K562 (cell line): ENCODE measurements around the gene CLIP2. TPM values are rescaled to one million over a fixed set of nuclear protein-coding genes. Genes with fewer than 3 reads are reported as not detected.

ENCODE experiments used
- ATAC-seq: fragments of 200-7000 bp; cut with Tn5 transposase; 3 replicates; pipeline ENCODE4 v1.9.1; 2020; ENCODE audit warnings: moderate library complexity
- BruUV-seq: library from RNA; stranded (reverse); fragments of 400-500 nt; replicated peaks from 2 replicates; lab custom pipeline; 2021; lab: Mats Ljungman, UMichigan
- CTCF ChIA-PET: fragments of 300-600 bp; formaldehyde crosslinking; extraction: SDS; loops from one replicate; lab custom pipeline; 2021; ENCODE audit warnings: low intra/inter-chr PET ratio; lab: Yijun Ruan, JAX
- POLR2A ChIA-PET: fragments of 300-600, 350-650 bp; sonication (Branson Sonifier 250); formaldehyde crosslinking; extraction: SDS; loops from one replicate; lab custom pipeline; 2021; ENCODE audit warnings: antibody characterized with exemption, inconsistent platforms; lab: Yijun Ruan, JAX
- DNase-seq, 4 experiments: peaks; one replicate each; pipeline versions ENCODE4 v3.0.0 to v3.0.0-alpha.2; 2011 to 2018; ENCODE audit warnings: low spot score in 3 of 4, mixed read lengths in 3 of 4; ENCODE audit errors: extremely low read depth in 1 of 4
- FAIRE-seq: peaks from 2 replicates; lab custom pipeline; 2011; peaks lifted over from hg19 to GRCh38; lab: Jason Lieb, UNC
- H2AFZ ChIP-seq: 2 replicates; pipeline ENCODE4 v1.6.0; 2011; ENCODE audit warnings: low read depth, low read length, control low read depth, inconsistent platforms
- H3K27ac ChIP-seq: fragments of 200-600 bp; 3 replicates; pipeline ENCODE4 v1.8.0; 2011; ENCODE audit warnings: low read depth, mild to moderate bottlenecking, control low read depth, inconsistent platforms, low read length, moderate library complexity, mixed read lengths; ENCODE audit errors: extremely low read depth
- H3K27me3 ChIP-seq, 2 experiments: fragments of 300-600 bp in 1 of 2; 2 replicates in 1 of 2; 3 replicates in 1 of 2; pipeline versions ENCODE4 v1.6.0 to v1.8.0; 2011; ENCODE audit warnings: inconsistent platforms in 2 of 2, low read length in 2 of 2, mild to moderate bottlenecking in 1 of 2, mixed read lengths in 1 of 2, moderate library complexity in 1 of 2; ENCODE audit not compliant: control insufficient read depth in 2 of 2, insufficient read depth in 2 of 2
- H3K36me3 ChIP-seq: fragments of 300-600 bp; 3 replicates; pipeline ENCODE4 v1.8.0; 2011; ENCODE audit warnings: mild to moderate bottlenecking, low read length, inconsistent platforms; ENCODE audit not compliant: control insufficient read depth, insufficient read depth
- H3K4me1 ChIP-seq, 2 experiments: fragments of 200-600 bp in 1 of 2; replicated peaks in 1 of 2; 2 replicates in 1 of 2; 3 replicates in 1 of 2; pipeline versions ENCODE4 v1.5.1 to v1.8.0; 2011; ENCODE audit warnings: inconsistent platforms in 2 of 2, low read length in 2 of 2, mild to moderate bottlenecking in 1 of 2, mixed read lengths in 1 of 2, moderate library complexity in 1 of 2; ENCODE audit not compliant: control insufficient read depth in 2 of 2, insufficient read depth in 2 of 2
- H3K4me2 ChIP-seq: 2 replicates; pipeline ENCODE4 v1.6.1; 2011; ENCODE audit warnings: low read length, control low read depth, inconsistent platforms, mixed read lengths; ENCODE audit not compliant: insufficient read depth
- H3K4me3 ChIP-seq: fragments of 200-600 bp; sonication (generic), shearing (Covaris generic); 2 replicates; pipeline ENCODE4 v1.5.1; 2016; ENCODE audit warnings: control low read depth, inconsistent platforms
- H3K79me2 ChIP-seq: fragments of 200-600 bp; 3 replicates; pipeline ENCODE4 v1.8.0; 2011; ENCODE audit warnings: low read length, inconsistent platforms; ENCODE audit not compliant: control insufficient read depth, insufficient read depth
- H3K9ac ChIP-seq, 2 experiments: 2 replicates each; pipeline versions ENCODE4 v1.6.0 to v1.6.1; 2011; ENCODE audit warnings: low read depth in 2 of 2, low read length in 2 of 2, control low read depth in 1 of 2, inconsistent platforms in 1 of 2, mild to moderate bottlenecking in 1 of 2, mixed read lengths in 1 of 2; ENCODE audit not compliant: insufficient read depth in 1 of 2
- H3K9me1 ChIP-seq: one replicate; pipeline ENCODE4 v1.6.0; 2011; ENCODE audit warnings: inconsistent platforms, mild to moderate bottlenecking, low read length, moderate library complexity; ENCODE audit not compliant: control insufficient read depth, insufficient read depth
- H3K9me3 ChIP-seq: replicated peaks from 2 replicates; pipeline ENCODE4 v1.5.1; 2011; ENCODE audit warnings: low read depth, low read length, inconsistent platforms; ENCODE audit not compliant: control insufficient read depth, insufficient read depth
- H4K20me1 ChIP-seq: replicated peaks from 2 replicates; pipeline ENCODE4 v1.6.1; 2011; ENCODE audit warnings: low read length, inconsistent platforms, mixed read lengths; ENCODE audit not compliant: control insufficient read depth, insufficient read depth
- ADNP ChIP-seq: fragments of 200-800 bp; sonication (Bioruptor generic); IDR thresholded peaks from 2 replicates; pipeline ENCODE4 v1.6.1; 2016; ENCODE audit warnings: missing genetic modification characterization, missing compliant biosample characterization
- CBX5 ChIP-seq: IDR thresholded peaks from 2 replicates; pipeline ENCODE4 v1.6.1; 2014; ENCODE audit warnings: low read depth, borderline replicate concordance
- GABPB2 ChIP-seq: fragments of 250-450 bp; sonication (Bioruptor Pico); conservative IDR thresholded peaks from 2 replicates; pipeline ENCODE4 v1.5.1; 2021; ENCODE audit warnings: mild to moderate bottlenecking
- IRF9 ChIP-seq: fragments of 450-650 bp; IDR thresholded peaks from 2 replicates; pipeline ENCODE4 v1.6.1; 2016; ENCODE audit warnings: missing biosample characterization, missing genetic modification characterization
- KAT8 ChIP-seq: fragments of 450-650 bp; IDR thresholded peaks from 2 replicates; pipeline ENCODE4 v1.6.1; 2016; ENCODE audit warnings: low read depth, mild to moderate bottlenecking
- KDM1A ChIP-seq, 2 experiments: fragments of 450-650 bp; IDR thresholded peaks; 2 replicates each; pipeline ENCODE4 v1.6.1; 2016; ENCODE audit warnings: mild to moderate bottlenecking in 2 of 2
- NFE2L1 ChIP-seq: fragments of 450-650 bp; IDR thresholded peaks from 2 replicates; pipeline ENCODE4 v1.6.1; 2016; ENCODE audit warnings: missing genetic modification characterization, low read depth, mild to moderate bottlenecking, missing compliant biosample characterization, moderate library complexity, borderline replicate concordance
- NR3C1 ChIP-seq: sonication (generic); formaldehyde crosslinking; IDR thresholded peaks from 2 replicates; pipeline ENCODE4 v1.8.1; 2022; ENCODE audit warnings: missing genetic modification reagents
- PCBP2 ChIP-seq: fragments of 200-400 bp; formaldehyde crosslinking; IDR thresholded peaks from 2 replicates; pipeline ENCODE4 v1.6.1; 2018; ENCODE audit warnings: low read length, low read depth, mild to moderate bottlenecking, moderate library complexity; ENCODE audit not compliant: poor library complexity, severe bottlenecking
- RB1 ChIP-seq: fragments of 450-650 bp; IDR thresholded peaks from 2 replicates; pipeline ENCODE4 v1.6.1; 2017; ENCODE audit warnings: low read depth, mild to moderate bottlenecking
- SETDB1 ChIP-seq: IDR thresholded peaks from one replicate; pipeline ENCODE4 v1.6.1; 2012; ENCODE audit warnings: low read length, control low read depth, inconsistent platforms
- SP1 ChIP-seq: sonication (generic); formaldehyde crosslinking; IDR thresholded peaks from 2 replicates; pipeline ENCODE4 v1.8.1; 2022; ENCODE audit warnings: mild to moderate bottlenecking, missing genetic modification reagents
- STAT5A ChIP-seq: IDR thresholded peaks from 2 replicates; pipeline ENCODE4 v1.6.1; 2012; ENCODE audit warnings: low read length, inconsistent platforms, borderline replicate concordance
- TAF15 ChIP-seq: fragments of 200-400 bp; formaldehyde crosslinking; IDR thresholded peaks from 2 replicates; pipeline ENCODE4 v1.6.1; 2017; ENCODE audit warnings: mild to moderate bottlenecking, low read depth, low read length, moderate library complexity
- XRCC5 ChIP-seq: fragments of 200-400 bp; formaldehyde crosslinking; IDR thresholded peaks from 2 replicates; pipeline ENCODE4 v1.6.1; 2017; ENCODE audit warnings: low read depth, mild to moderate bottlenecking, low read length
- ZKSCAN1 ChIP-seq: fragments of 150-350 bp; IDR thresholded peaks from 2 replicates; pipeline ENCODE4 v1.6.1; 2016; ENCODE audit warnings: low read depth, low read length
- ZNF146 ChIP-seq: IDR thresholded peaks from one replicate; pipeline ENCODE4 v1.6.1; 2018; ENCODE audit warnings: missing compliant biosample characterization; ENCODE audit not compliant: unreplicated experiment
- ZNF253 ChIP-seq: fragments of 250-450 bp; sonication (Bioruptor Pico); conservative IDR thresholded peaks from 2 replicates; pipeline ENCODE4 v1.6.1; 2021; ENCODE audit warnings: mild to moderate bottlenecking
- ZNF263 ChIP-seq: sonication (generic); formaldehyde crosslinking; IDR thresholded peaks from 2 replicates; pipeline ENCODE4 v1.8.0; 2022; ENCODE audit warnings: mild to moderate bottlenecking, missing genetic modification reagents, borderline replicate concordance
- ZNF282 ChIP-seq: sonication (generic); formaldehyde crosslinking; IDR thresholded peaks from 2 replicates; pipeline ENCODE4 v1.8.1; 2023; ENCODE audit warnings: missing genetic modification reagents
- ZNF445 ChIP-seq: fragments of 250-450 bp; sonication (Bioruptor Pico); IDR thresholded peaks from 2 replicates; pipeline ENCODE4 v1.4.0; 2020; ENCODE audit warnings: low read depth, mild to moderate bottlenecking, moderate library complexity
- ZNF695 ChIP-seq: fragments of 450-650 bp; formaldehyde crosslinking; IDR thresholded peaks from 2 replicates; pipeline ENCODE4 v1.4.0; 2020; ENCODE audit warnings: mild to moderate bottlenecking, moderate library complexity
- WGBS: fragments of 100-300 bp; shearing (Covaris generic); methylation state at CpG from one replicate; pipeline ENCODE4 v1.1.6; 2016; ENCODE audit warnings: low coverage, mixed read lengths; ENCODE audit not compliant: insufficient coverage; ENCODE audit errors: missing lambda C conversion rate; 5-methylcytosine and 5-hydroxymethylcytosine counted together
- in situ Hi-C: fragments of 300-500 bp; cut with MboI; formaldehyde crosslinking; loops from 4 replicates; pipeline ENCODE4 v1.15.0; 2018; ENCODE audit warnings: inconsistent platforms, mixed read lengths
- intact Hi-C: fragments of 100-400 bp; cut with micrococcal nuclease; formaldehyde crosslinking; loops from 2 replicates; pipeline ENCODE4 v1.14.2; 2022
- polyA plus RNA-seq, 8 experiments: library from polyadenylated mRNA; depleted of rRNA in 4 of 8; stranded (reverse) in 5 of 8; unstranded in 3 of 8; fragments of >200 nt; fragmentation: Nextera tagmentation in 2 of 8; fragmentation: Illumina TruSeq in 1 of 8; extraction: Ambion mirVana in 2 of 8; extraction: Trizol in 1 of 8; gene quantifications; 2 replicates each; pipeline versions ENCODE4 v1.2.1 to v1.2.3, GENCODE V29; 2011 to 2014; ENCODE audit warnings: inconsistent platforms in 1 of 8, missing spikeins in 1 of 8
- total RNA-seq, 7 experiments: library from RNA; depleted of rRNA in 6 of 7; stranded (reverse); fragments of >200 nt in 6 of 7; fragmentation: Illumina TruSeq in 2 of 7; extraction: Trizol in 2 of 7; gene quantifications; 2 replicates each; pipeline versions ENCODE4 v1.2.1 to v1.2.3, GENCODE V29; 2011 to 2021; ENCODE audit warnings: low replicate concordance in 1 of 7
- TF ChIP-seq, protein P1 (sequence below): sonication (generic); formaldehyde crosslinking; IDR thresholded peaks from 2 replicates; pipeline ENCODE4 v1.8.0; 2022; ENCODE audit warnings: mild to moderate bottlenecking, missing genetic modification reagents

Gene CLIP2
- total and polyA plus RNA-seq, 9 of the 15 experiments (the other 6 are each of a cell fraction or from before 2014, with no cell fraction given): 0.07 to 5.4 (median 2.1) TPM

- in situ Hi-C loops: no loop called here
- TF ChIP-seq XRCC5 (0 out of 2 replicates have a peak, but pooled peaks have one; percentile 18), ZNF445 (CRISPR knock-in tag) (no peak), TAF15 (no peak), NFE2L1 (tag) (no peak), ZNF146 (CRISPR knock-in tag) (no peak), GABPB2 (no peak), ADNP (peak; percentile 57; the same call in 1 of the 2 replicates), KAT8 (no peak), IRF9 (no peak), ZNF695 (CRISPR knock-in tag) (no peak), NR3C1 (no peak), ZNF263 (peak; percentile 43; the same call in 1 of the 2 replicates), SETDB1 (no peak), CBX5 (no peak), PCBP2 (no peak), ZNF282 (CRISPR knock-in tag) (no peak), ZKSCAN1 (0 out of 2 replicates have a peak, but pooled peaks have one; percentile 22), KDM1A (IDR thresholded peaks at IDR 0.05) (0 out of 4 replicates have a peak, but pooled peaks of 1 of the 2 experiments have one; percentile 13), ZNF253 (CRISPR knock-in tag) (no peak), SP1 (0 out of 2 replicates have a peak, but pooled peaks have one; percentile 30), RB1 (peak; percentile 21; the same call in 1 of the 2 replicates), STAT5A (no peak)
- TF ChIP-seq, protein P1, sequence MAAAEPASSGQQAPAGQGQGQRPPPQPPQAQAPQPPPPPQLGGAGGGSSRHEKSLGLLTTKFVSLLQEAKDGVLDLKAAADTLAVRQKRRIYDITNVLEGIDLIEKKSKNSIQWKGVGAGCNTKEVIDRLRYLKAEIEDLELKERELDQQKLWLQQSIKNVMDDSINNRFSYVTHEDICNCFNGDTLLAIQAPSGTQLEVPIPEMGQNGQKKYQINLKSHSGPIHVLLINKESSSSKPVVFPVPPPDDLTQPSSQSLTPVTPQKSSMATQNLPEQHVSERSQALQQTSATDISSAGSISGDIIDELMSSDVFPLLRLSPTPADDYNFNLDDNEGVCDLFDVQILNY (CRISPR knock-in tag): peak; percentile 72; the same call in 1 of the 2 replicates
Observed at GRCh38 chr7:74449809-74450397, 160.7 kb downstream of the CLIP2 start.

More at GRCh38 chr7:74449809-74450397, 160.7 kb downstream of the CLIP2 start:
- Histone ChIP-seq H3K36me3 (no peaks in the 10 kb centered on the region), H3K9ac (no peak overlapping the region), H3K9me1 (no peaks in the 10 kb centered on the region), H3K27ac (no peak overlapping the region), H3K4me1 (peaks cover 21 to 34% of the 10 kb centered on the region in 2 experiments), H2AFZ (no peak overlapping the region), H3K9me3 (no peaks in the 10 kb centered on the region), H3K79me2 (peaks cover 11% of the 10 kb centered on the region), H4K20me1 (no peaks in the 10 kb centered on the region; the same call in 1 of the 2 replicates), H3K27me3 (peaks cover 3 to 10% of the 10 kb centered on the region in 2 experiments; a peak in 4 of 5 replicates), H3K4me3 (no peak overlapping the region), H3K4me2 (no peak overlapping the region)
- ChIA-PET POLR2A (no interaction called here), CTCF (interaction anchor here (0.8 kb wide), 1 partner anchor 207 kb away, joined by 3 read pairs; the partner anchor contains the start of gene GTF2I)
- 27% methylated on average over 15 of the region's 15 CpGs for WGBS
- ATAC-seq (peak; percentile 63), FAIRE-seq (peak; percentile 86), DNase-seq (peak; percentile 80 to 87 (median 84))
- intact Hi-C loops: loop anchor here (10.0 kb wide), 2 partner anchors 115 to 205 kb away; partner anchors contain the start of gene GTF2I
- no TSS peak for BruUV-seq
